Activated naive CD8-positive, alpha-beta T cell (primary cell): Measurements from ENCODE around the gene KRAS.

ENCODE experiments used
- H3K27ac Mint-ChIP-seq: one replicate; pipeline ENCODE4 v1.8.0; 2021; ENCODE audit warnings: mixed read lengths
- H3K27me3 Mint-ChIP-seq: one replicate; pipeline ENCODE4 v1.8.0; 2021; ENCODE audit warnings: mixed read lengths
- H3K36me3 Mint-ChIP-seq: one replicate; pipeline ENCODE4 v1.8.0; 2021; ENCODE audit warnings: mixed read lengths
- H3K4me1 Mint-ChIP-seq: one replicate; pipeline ENCODE4 v1.8.0; 2021; ENCODE audit warnings: low read depth, mixed read lengths
- H3K4me3 Mint-ChIP-seq: one replicate; pipeline ENCODE4 v1.8.0; 2021; ENCODE audit warnings: mild to moderate bottlenecking, mixed read lengths
- H3K9me3 Mint-ChIP-seq: one replicate; pipeline ENCODE4 v1.8.0; 2021; ENCODE audit warnings: low read depth, mixed read lengths

The KRAS gene

GRCh38 chr12:25245491-25245890, 5.2 kb downstream of the KRAS start:
- peak overlapping the region; percentile 41 for H3K27ac Mint-ChIP-seq
- H3K4me3 Mint-ChIP-seq: no peak overlapping the region
- no peaks in the 10 kb centered on the region for H3K27me3 Mint-ChIP-seq
- H3K4me1 Mint-ChIP-seq: peaks cover 68% of the 10 kb centered on the region
- H3K9me3 Mint-ChIP-seq: no peaks in the 10 kb centered on the region
- peaks cover 10% of the 10 kb centered on the region for H3K36me3 Mint-ChIP-seq

- Mint-ChIP-seq H3K4me1 (peaks cover 57% of the 10 kb centered on the region), H3K27me3 (no peaks in the 10 kb centered on the region), H3K4me3 (no peak overlapping the region), H3K9me3 (no peaks in the 10 kb centered on the region), H3K27ac (peak overlapping the region; percentile 58), H3K36me3 (peaks cover 12% of the 10 kb centered on the region)
These were observed 7.1 kb downstream of the KRAS start for GRCh38 chr12:25243680-25243990.

- Mint-ChIP-seq H3K9me3 (no peaks in the 10 kb centered on the region), H3K27me3 (no peaks in the 10 kb centered on the region), H3K4me3 (no peak overlapping the region), H3K4me1 (peaks cover 57% of the 10 kb centered on the region), H3K27ac (peak overlapping the region; percentile 16), H3K36me3 (peaks cover 15% of the 10 kb centered on the region)
These were observed 7.6 kb downstream of the KRAS start for GRCh38 chr12:25242981-25243679.

- H3K4me3 Mint-ChIP-seq: peak overlapping the region; percentile 30
- H3K9me3 Mint-ChIP-seq: no peaks in the 10 kb centered on the region
- H3K4me1 Mint-ChIP-seq: peaks cover 55% of the 10 kb centered on the region
- H3K36me3 Mint-ChIP-seq: peaks cover 19% of the 10 kb centered on the region
- H3K27ac Mint-ChIP-seq: peak overlapping the region; percentile 66
- H3K27me3 Mint-ChIP-seq: no peaks in the 10 kb centered on the region
These were observed 9.3 kb downstream of the KRAS start for GRCh38 chr12:25241167-25242020.

- peaks cover 13% of the 10 kb centered on the region for H3K36me3 Mint-ChIP-seq
- H3K4me1 Mint-ChIP-seq: peaks cover 22% of the 10 kb centered on the region
- no peak overlapping the region for H3K27ac Mint-ChIP-seq
- no peak overlapping the region for H3K4me3 Mint-ChIP-seq
- no peaks in the 10 kb centered on the region for H3K27me3 Mint-ChIP-seq
- H3K9me3 Mint-ChIP-seq: no peaks in the 10 kb centered on the region
These were observed 14.1 kb downstream of the KRAS start for GRCh38 chr12:25236626-25237025.

- no peaks in the 10 kb centered on the region for H3K27me3 Mint-ChIP-seq
- peaks cover 17% of the 10 kb centered on the region for H3K36me3 Mint-ChIP-seq
- H3K4me3 Mint-ChIP-seq: no peak overlapping the region
- no peak overlapping the region for H3K27ac Mint-ChIP-seq
- H3K9me3 Mint-ChIP-seq: no peaks in the 10 kb centered on the region
- H3K4me1 Mint-ChIP-seq: peaks cover 18% of the 10 kb centered on the region
These were observed 14.5 kb downstream of the KRAS start for GRCh38 chr12:25236190-25236589.

- Mint-ChIP-seq H3K36me3 (peaks cover 5% of the 10 kb centered on the region), H3K27ac (no peak overlapping the region), H3K9me3 (no peaks in the 10 kb centered on the region), H3K27me3 (no peaks in the 10 kb centered on the region), H3K4me1 (peaks cover 8% of the 10 kb centered on the region), H3K4me3 (no peak overlapping the region)
These were observed 37.4 kb downstream of the KRAS start for GRCh38 chr12:25213338-25213737.

- Mint-ChIP-seq H3K4me1 (peaks cover 9% of the 10 kb centered on the region), H3K27ac (no peak overlapping the region), H3K4me3 (no peak overlapping the region), H3K27me3 (no peaks in the 10 kb centered on the region), H3K36me3 (peaks cover 4% of the 10 kb centered on the region), H3K9me3 (no peaks in the 10 kb centered on the region)
These were observed 42.2 kb downstream of the KRAS start for GRCh38 chr12:25208554-25208953.

GRCh38 chr12:25207846-25208245, 42.9 kb downstream of the KRAS start:
- Mint-ChIP-seq H3K9me3 (no peaks in the 10 kb centered on the region), H3K4me1 (peaks cover 13% of the 10 kb centered on the region), H3K4me3 (no peak overlapping the region), H3K36me3 (peaks cover 8% of the 10 kb centered on the region), H3K27me3 (no peaks in the 10 kb centered on the region), H3K27ac (no peak overlapping the region)

GRCh38 chr12:25207411-25207810, 43.3 kb downstream of the KRAS start:
- Mint-ChIP-seq H3K27me3 (no peaks in the 10 kb centered on the region), H3K4me1 (peaks cover 13% of the 10 kb centered on the region), H3K36me3 (peaks cover 8% of the 10 kb centered on the region), H3K9me3 (no peaks in the 10 kb centered on the region), H3K4me3 (no peak overlapping the region), H3K27ac (no peak overlapping the region)

- H3K4me1 Mint-ChIP-seq: peaks cover 22% of the 10 kb centered on the region
- H3K9me3 Mint-ChIP-seq: no peaks in the 10 kb centered on the region
- H3K27ac Mint-ChIP-seq: peak overlapping the region; percentile 5
- peaks cover 10% of the 10 kb centered on the region for H3K36me3 Mint-ChIP-seq
- H3K27me3 Mint-ChIP-seq: no peaks in the 10 kb centered on the region
- H3K4me3 Mint-ChIP-seq: no peak overlapping the region
These were observed 48.6 kb downstream of the KRAS start for GRCh38 chr12:25202137-25202536.

- H3K4me1 Mint-ChIP-seq: peaks cover 31% of the 10 kb centered on the region
- no peak overlapping the region for H3K4me3 Mint-ChIP-seq
- H3K9me3 Mint-ChIP-seq: no peaks in the 10 kb centered on the region
- H3K36me3 Mint-ChIP-seq: peaks cover 8% of the 10 kb centered on the region
- H3K27me3 Mint-ChIP-seq: no peaks in the 10 kb centered on the region
- H3K27ac Mint-ChIP-seq: peak overlapping the region; percentile 52
These were observed 50.0 kb downstream of the KRAS start for GRCh38 chr12:25200703-25201102.

GRCh38 chr12:25197608-25198007, 53.1 kb downstream of the KRAS start:
- Mint-ChIP-seq H3K27me3 (no peaks in the 10 kb centered on the region), H3K36me3 (peaks cover 4% of the 10 kb centered on the region), H3K4me1 (peaks cover 42% of the 10 kb centered on the region), H3K9me3 (no peaks in the 10 kb centered on the region), H3K27ac (no peak overlapping the region), H3K4me3 (no peak overlapping the region)

- peaks cover 4% of the 10 kb centered on the region for H3K36me3 Mint-ChIP-seq
- H3K9me3 Mint-ChIP-seq: no peaks in the 10 kb centered on the region
- peak within 1 kb of the TSS; percentile 99 for H3K4me3 Mint-ChIP-seq
- peaks cover 35% of the 10 kb centered on the region for H3K4me1 Mint-ChIP-seq
- H3K27me3 Mint-ChIP-seq: no peaks in the 10 kb centered on the region
- peak within 1 kb of the TSS; percentile 98 for H3K27ac Mint-ChIP-seq
These were observed 55.4 kb downstream of the KRAS start, which contains the start of the genes DNAI7 and ETFRF1 for GRCh38 chr12:25195056-25195971. DNAI7 (minus strand) TSS chr12:25195160; CDS start chr12:25195078, 82 bp downstream. ETFRF1 (plus strand) TSS chr12:25195237; CDS start chr12:25203957, 8,720 bp downstream.

GRCh38 chr12:25194722-25195055, 56.0 kb downstream of the KRAS start:
- H3K9me3 Mint-ChIP-seq: no peaks in the 10 kb centered on the region
- peaks cover 3% of the 10 kb centered on the region for H3K36me3 Mint-ChIP-seq
- peak overlapping the region; percentile 98 for H3K27ac Mint-ChIP-seq
- peaks cover 35% of the 10 kb centered on the region for H3K4me1 Mint-ChIP-seq
- H3K4me3 Mint-ChIP-seq: peak overlapping the region; percentile 99
- H3K27me3 Mint-ChIP-seq: no peaks in the 10 kb centered on the region
